ENCODE results near the gene E2F8.

Gene E2F8

DNA sequence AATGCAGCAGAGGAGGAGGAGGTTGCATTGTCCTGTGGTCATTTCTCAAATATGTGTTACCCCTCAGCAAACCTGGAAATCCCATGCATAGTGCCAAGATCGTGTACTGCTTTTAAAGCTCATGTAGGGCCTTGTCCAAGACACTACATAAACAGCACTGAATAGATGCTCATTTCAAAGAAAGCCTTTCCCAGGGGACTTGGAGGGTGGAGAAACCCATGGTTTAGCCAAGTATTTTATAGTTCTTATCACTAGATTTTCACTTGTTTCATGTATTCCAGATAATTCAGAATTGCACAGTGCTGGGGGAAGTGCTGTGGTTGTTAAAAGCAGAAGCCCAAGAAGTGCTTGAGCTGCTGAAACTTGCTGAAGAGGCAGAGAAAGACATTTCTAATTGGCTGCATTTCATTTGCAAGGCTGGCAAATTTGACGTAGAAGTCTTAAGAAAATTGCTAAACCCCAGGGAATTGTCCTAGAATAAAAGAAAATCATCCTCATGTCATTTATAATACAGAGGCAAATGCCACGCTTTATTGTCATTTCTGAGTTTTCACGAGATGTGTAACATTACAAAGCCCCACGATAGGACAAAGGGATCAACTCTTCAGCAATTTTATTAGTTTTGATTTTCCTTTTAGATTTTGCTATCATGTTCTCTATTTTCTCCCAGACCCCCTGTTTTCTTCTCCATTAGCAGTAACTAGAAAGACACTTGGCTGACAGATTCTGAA, 59.0 kb downstream of the E2F8 start:
- DNase-seq = no peak

DNA sequence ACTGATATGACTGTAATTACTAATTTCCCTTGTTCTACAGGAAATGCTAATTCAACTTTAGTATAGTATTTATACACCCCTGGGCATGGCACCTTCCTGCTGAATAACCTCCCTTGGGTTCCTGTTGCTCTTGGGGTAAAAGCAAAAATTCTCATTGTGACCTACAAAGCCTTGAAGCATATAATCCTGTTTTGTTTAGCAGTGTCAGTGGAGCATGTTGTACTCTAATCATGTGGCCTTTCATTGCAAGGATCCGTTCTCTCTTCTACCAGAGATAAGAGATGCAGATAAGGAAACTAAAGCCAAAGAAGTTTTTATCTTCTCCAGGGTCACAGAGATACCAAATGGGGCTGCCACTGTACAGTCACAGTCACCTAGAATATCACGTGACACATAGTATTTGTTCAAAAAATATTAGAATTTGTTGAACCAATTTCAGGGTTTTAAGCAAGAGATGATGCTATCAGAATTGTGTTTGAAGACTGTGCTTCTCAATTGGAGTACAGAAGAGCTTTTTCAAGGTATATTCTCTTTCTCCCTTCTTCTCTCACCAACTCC, 64.0 kb downstream of the E2F8 start:
- no peak for DNase-seq
